ENCODE results near the gene SCPEP1.
A peak's percentile ranks its signal among the peaks of the same experiment; 100 is the strongest.

SCPEP1 gene

GRCh38 chr17:57044976-57045867, 67.3 kb downstream of the SCPEP1 start:
- DNase-seq, result peak in 1 of 2 donors; percentile 6

- DNase-seq, result peak; percentile 4 to 28
Measured at GRCh38 chr17:57045868-57046704, 68.2 kb downstream of the SCPEP1 start.

- DNase-seq, result peak in 1 of 2 donors; percentile 8
Measured at GRCh38 chr17:57046749-57047148, 68.8 kb downstream of the SCPEP1 start.

GRCh38 chr17:57048096-57048495, 70.2 kb downstream of the SCPEP1 start:
- DNase-seq, result no peak

- DNase-seq, result no peak
Measured at GRCh38 chr17:57050306-57050705, 72.4 kb downstream of the SCPEP1 start.

- DNase-seq, result no peak
Measured at GRCh38 chr17:57051886-57052361, 74.0 kb downstream of the SCPEP1 start.
